UCSD-AML1 (cell line): ENCODE measurements around the gene DAZAP1.

Experiments used
- DNase-seq: peaks from one replicate; lab custom pipeline; 2025; ENCODE audit not compliant: unreplicated experiment; lab: John Stamatoyannopoulos, UW

Gene DAZAP1

DNA sequence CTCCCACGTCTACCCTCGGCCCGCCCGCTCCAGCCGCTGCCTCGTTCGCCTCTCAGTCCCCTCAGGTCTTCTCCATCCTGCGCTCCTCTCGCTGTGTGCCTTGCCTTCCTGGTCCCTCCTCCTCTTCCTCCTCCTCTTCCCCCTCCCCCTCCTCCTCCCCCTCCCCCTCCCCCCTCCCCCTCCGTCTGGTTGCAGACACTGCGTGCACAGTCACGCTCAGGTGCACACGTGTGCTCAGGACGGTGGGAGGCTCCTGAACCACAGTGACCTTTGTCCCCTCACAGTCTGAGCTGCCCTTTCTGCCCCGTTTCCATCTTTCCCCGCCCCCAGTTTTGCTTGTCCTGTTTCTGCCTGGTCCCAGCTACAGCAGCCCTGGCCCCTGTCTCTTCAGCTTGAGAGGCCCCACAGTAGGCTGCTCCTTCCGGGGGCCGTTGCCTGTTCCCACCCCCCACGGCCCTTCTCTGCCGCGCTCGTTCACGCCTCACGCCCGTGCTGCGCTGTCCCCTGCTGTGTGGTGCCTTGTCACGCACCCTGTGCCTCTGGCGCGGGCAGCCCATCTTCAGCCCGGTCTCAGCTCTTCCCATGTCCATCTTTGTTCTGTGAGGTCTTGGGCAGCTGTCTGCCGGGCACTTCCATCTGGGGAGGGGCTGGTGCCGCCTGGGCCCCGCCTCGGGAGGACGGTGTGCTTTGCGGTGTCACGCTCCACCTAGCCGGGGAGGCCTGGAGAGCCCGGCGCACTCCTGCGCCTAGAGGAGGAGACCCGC lies 17.0 kb downstream of the DAZAP1 start:
- DNase-seq: no peak

DNA sequence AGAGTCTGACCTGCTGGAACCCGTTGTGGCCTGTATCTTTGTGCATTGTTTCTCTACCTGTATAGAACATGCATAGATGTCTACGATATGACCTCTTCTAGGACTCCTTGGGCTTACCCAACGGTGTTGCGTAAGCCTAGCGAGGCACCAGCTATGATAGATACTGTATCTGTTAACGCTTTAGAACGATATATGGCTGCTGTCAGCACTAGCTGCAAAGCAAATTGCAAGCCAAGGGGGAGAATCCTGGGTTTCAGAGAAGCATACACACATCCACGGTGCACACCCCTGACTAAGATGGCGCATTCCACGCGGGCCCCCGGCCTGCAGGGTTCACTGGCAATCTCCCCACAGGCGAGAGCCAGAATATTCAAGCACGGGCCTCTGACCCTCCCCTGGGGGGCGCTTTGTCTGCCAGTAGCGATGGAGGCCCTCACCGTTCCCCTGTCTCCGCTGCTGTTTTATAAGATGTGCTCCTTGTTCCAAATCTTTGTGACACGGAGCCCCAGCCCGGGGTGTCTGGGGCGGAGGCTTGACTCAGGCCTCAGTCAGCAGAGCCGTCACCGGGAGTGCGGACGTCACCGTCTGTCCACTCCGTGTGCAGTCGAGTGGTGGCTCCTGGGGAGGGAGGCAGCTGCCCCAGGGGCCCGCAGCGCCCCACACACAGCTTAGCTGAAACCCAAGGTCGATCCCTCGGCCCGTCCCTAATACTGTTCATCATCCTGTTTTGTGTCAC lies 17.9 kb downstream of the DAZAP1 start:
- no peak for DNase-seq

DNA sequence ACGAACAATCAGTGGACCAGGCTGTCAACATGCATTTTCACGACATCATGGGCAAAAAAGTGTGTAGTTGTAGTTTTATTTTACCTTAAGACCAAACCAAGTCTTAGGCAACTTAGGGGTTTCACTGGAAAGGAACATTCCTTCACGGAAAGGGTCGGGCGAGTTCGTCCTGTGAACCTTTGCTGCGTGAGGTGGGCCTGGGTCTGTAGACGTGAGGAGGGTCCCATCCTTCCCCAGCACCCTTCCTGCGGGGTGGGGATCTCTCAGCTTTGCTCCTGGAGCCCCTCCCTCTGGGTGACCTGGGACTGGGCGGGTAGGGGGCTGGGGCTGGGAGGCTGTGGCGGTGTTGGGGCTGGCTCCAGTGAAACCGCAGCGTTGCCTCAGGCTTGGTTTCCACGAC lies 18.5 kb downstream of the DAZAP1 start:
- no peak for DNase-seq

DNA sequence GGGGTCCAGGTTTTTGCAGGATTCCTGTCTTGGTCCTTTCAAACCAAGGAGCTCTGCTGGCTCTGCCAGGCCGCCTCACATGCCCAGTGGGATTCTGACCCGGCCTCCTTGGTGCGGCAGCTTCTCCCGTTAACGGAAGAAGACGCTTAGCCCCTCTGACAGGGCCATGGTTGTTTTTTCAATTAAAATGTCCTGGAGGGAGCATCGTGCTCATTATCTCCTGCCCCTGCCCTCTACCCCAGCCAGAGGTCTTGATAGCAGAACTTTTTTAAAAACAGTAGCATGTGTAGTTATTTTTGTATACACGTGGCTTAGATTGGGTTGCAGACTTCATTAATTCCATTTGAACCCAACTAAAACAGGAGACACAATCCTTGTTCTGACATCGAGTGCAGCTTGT lies 19.4 kb downstream of the DAZAP1 start:
- no peak for DNase-seq

DNA sequence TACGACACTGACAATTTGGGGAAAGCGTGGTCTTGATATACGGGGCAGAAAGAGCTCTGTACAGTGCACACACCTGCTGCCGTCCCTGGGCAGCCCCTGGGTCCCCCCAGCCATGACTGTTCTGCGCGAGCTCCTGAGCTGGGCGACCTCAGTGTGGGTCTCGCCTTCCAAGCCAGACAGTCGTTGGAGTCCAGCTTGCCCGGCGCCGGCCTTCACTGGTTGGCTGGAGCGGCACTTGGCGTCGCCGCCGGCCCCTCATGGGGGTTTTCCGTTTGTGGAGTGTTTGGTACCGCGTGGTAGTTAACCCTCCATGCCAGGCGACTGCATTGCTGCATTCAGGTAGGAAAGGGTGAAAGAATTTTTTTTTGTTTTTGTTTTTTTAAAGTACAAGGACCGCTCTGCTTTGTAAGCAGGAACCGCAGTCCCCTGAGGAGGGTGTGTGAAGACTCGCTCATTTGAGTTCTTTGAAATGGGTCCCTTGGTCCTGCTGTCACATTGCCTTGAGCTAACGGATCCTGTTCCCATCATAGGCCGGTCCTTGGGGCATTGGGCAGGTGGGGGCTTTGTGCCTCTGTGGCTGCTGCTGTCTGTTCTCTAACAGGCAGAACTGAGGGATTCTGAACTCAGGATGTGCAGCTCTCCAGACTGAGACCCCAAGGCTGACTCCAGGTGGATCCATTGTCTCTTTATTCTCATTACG lies 20.0 kb downstream of the DAZAP1 start:
- no peak for DNase-seq

DNA sequence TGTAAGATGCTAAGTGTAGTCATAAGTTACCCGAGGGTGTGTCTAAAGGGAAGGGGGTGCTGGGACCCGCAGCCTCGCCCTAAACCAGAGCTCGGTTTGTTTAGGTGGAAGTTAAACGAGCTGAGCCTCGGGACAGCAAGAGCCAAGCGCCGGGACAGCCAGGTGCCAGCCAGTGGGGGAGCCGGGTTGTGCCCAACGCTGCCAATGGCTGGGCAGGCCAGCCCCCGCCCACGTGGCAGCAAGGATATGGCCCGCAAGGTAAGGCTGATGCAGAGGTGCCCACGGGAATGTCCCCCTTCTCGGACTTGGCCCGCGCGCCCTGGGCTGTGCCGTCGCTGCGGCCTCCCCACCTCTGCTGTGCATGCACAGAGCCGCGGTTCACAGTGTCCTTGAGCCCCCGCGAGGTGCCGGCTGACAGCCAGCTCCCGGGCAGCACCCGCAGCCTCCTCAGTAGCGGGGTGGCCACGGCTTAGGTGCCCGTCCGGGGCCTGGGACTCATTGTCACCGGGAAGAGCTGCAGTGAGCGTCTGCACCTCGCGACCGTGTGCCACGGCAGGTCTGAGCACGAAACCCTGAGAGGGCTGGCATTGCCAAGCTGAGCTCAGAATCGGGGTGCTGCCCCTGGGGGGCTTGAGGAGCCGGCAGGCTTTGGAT lies 21.5 kb downstream of the DAZAP1 start:
- no peak for DNase-seq

DNA sequence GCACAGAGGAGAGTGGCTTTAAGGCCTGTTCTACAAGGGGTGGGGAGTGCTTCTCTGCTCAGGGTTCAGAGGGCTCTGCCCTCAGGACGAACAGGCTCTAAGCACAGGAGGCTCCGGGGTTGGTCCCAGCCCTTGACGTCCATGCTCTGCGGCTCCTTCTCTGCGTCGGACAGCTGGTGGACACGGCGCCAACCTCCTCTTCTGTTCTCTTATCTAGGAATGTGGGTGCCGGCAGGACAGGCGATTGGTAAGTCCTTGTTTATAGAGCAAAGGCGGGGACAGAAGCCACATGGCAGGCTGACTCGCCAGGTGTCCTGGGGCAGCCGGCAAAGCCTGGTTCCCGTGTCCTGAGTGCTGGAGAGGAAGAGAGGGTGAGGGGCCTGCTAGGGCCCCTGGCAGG lies 22.4 kb downstream of the DAZAP1 start:
- DNase-seq: no peak

DNA sequence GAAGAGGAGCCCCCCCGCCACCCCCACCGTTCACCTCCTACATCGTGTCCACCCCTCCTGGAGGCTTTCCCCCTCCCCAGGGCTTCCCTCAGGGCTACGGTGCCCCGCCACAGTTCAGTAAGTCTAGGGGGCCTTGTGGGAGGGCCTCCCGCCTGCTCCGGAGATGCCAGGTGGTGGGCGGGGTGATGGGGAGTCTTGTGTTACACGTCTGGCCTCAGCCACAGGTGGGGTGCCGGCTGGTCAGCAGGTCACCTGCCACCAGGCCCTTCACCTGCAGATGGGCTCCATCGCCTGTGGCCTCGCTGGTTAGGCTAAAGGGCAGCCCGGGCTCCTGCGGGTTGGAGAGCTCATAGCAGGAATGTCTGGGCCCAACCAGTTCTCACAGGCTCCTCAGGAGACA lies 22.9 kb downstream of the DAZAP1 start:
- no peak for DNase-seq

DNA sequence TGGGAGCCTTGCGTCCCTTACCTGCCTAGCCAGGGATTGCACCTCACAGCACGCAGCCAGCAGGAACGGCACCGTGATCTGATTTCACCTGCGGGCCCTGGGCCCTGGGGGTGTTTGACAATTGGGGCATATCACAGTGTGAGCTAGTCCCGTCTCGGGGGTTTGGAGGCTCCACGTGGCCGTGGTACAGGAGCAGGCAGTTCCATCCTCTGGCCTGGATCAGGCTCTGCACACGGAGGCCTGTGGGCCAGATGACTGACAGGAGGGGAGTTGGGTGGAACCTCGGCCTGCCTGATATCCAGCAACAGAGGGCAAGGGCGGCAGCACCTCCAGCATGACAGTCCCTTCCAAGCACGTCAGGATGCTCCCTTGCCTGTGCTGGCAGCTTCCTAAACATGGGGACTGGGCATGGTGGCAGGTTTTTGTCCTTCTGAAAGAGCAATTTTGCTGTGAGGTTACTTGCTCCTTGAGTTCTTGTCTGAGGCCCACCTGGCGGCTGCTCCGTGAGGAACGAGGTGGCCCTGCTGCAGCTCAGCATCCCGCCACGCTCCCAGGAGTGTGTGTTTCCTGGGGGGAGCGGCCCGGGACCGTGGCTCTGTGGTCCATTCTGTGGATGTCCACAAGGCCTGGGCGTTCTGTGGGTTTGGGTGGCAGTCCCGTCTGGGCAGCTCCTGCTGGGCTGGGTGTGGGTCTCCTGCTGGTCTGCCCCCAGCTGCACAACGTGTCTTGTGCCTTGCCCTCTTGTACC lies 24.5 kb downstream of the DAZAP1 start:
- DNase-seq: no peak

DNA sequence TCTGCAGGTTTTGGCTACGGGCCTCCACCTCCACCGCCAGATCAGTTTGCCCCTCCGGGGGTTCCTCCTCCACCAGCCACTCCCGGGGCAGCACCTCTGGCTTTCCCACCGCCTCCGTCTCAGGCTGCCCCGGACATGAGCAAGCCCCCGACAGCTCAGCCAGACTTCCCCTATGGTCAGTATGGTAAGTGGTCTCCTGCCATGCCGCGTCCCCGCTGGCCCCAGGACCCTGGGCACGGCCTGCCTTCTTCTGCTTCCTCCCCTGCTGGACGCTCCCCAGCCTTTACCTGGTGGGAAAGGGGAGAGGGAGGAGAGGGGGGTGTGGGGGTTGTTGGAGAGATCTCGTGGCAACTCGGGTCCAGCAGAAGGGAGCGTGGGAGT lies 25.1 kb downstream of the DAZAP1 start:
- DNase-seq: no peak

DNA sequence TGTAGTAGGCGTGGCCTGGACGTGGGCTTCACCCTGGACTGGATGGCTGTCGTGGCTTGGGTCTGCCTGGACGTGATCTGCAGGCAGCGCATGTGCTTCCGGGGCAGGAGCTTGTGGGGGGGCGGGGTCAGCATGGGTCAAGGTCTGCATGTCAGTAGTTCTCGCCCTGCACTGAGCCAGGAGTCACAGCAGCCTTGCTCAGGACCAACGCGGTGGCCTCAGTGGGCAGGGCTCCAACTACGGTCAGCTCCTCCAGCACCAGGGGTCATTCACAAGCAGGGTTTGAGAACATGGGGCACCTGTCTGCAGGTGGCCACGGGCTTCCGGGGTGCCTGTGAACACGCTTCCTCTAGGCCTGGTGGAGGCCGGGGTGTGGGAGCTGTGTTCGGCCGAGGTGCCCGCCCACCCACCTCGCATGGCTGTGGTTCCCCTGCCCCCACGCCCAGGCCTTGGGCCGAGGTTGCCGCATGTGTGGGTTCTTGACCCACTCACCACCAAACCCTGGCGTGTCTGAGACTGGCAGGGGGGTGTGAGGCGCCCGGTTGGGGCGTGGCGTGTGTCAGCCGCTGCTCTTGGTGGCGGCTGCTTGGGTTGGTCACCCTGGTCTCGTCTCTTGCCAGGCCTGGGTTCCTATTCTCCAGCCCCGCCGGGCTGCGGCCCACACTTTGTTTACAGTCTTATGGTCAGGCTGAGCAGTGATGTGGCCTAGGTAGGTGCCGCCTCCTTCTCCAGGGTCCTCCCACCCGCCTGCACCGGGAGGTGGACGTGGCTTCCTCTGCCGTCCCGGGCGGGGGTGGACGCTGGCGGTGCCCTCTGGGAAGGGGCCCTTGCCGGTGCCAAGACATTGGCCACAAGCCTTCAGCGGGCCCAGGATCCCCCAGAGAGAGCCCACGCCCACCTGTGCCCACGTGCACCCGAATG lies 26.0 kb downstream of the DAZAP1 start:
- no peak for DNase-seq

DNA sequence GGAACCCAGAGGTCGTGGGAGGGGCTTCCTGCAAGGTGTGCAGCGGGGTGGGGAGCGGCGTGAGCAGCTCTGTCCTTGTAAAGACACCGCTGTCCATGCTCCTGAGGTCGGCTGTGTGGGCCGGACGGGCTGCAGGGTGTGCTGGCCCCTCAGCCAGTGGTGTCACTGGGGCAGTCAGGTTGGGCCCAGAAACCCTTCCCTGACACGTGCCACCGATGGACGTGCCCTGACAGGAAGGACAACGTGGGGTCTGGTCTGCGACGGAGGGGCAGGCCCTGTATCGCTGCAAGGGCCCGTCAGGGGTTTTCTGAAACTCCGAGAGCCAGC lies 26.6 kb downstream of the DAZAP1 start:
- DNase-seq: no peak

DNA sequence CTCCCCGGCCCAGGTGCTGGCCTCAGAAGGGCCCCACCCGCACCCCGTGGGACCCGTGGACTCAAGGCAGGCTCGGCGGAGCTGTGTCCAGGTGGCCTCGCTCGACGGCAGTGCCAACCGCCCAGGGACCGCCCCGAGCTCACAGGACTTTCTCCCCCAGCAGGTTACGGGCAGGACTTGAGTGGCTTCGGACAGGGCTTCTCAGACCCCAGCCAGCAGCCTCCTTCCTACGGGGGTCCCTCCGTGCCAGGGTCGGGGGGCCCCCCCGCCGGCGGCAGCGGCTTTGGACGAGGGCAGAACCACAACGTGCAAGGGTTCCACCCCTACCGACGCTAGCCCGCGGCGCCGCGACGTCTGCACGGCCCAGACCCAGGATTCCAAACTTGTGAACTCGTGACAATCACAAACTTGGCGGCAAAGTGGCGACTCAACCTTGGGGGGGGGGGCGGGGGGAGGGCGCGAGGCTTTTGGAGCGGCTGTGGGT lies 27.2 kb downstream of the DAZAP1 start:
- DNase-seq: no peak

DNA sequence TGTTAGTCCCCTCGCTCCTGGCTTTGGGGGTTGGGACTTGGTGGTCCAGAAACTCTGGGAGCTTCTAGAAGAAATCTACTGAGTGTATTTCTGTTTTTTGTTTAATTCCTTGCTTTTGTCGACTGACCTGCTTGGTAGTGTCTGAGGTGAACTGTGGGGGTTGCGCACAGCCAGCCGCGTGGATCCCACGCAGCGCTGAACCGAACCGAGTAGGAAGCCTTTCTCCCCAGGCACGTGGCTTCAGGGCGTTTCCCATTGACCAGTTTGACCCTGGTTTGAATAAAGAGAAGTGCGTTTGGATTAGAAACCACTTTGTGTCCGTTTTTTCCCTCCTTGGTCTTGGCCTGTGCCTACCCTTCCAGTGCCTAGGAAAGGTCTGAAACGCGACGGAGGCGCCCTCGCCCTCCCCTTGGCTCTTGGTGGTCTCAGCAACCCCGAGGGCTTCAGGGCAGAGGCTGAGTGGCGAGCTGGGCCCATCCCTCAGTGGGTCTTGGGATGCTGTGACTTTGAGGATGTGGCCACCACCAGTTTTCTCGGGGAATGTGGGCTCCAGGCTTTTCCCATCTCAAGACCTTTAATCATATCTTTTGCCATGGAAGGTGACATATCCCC lies 28.1 kb downstream of the DAZAP1 start:
- DNase-seq: no peak

DNA sequence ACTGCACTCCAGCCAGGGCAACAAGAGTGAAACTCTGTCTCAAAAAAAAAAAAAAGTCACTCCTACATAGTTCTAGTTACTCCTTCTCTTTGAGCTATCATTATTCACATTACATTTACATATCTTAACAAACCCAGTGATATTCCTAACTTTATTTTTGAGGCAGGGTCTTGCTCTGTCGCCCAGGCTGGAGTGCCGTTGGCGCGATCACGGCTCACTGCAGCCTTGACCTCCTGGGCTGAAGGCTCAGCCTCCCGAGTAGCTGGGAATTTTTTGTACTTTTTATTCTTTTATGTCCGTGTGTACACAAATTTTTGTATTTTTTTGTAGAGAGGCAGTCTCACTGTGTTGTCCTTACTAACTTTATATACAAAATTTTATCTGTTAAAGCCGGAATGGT lies 30.2 kb downstream of the DAZAP1 start:
- no peak for DNase-seq

DNA sequence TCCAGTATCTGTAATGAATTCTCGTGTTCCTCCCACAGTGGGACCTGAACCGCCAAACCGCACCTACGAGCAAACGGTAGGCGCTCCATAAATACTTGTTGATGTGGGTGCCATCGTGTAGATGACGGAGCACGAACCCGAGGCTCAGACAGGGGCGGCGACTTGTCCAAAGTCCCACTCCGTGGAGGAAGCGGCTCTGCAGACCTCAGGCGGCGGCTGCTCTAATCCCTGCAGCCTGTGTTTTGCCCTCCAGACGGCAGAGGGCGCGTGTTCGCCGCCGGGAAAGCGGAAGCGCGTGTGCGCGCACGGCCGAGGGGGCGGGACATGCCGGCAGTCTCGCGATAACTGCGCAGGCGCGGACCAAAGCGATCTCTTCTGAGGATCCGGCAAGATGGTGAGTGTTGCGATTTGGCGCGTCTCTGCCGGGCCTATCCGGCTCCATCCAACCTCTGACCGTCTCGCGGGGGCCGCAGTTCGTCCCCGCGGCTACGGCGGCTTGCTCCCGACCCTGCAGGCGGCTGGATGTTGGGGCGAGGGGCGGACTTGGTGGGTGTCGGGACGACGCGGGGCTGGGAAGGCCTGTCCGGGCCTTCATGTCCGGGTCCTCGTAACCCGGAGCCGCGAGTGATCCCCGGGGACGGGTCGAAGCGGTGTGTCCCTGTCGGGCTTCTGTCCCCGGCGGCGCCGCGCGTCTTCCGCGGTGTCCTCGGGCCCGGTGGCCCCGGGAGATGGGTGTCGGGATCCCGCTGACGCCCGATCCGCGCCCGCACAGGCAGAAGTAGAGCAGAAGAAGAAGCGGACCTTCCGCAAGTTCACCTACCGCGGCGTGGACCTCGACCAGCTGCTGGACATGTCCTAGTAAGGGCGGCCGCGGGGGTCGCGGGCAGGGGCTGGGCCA lies 30.9 kb downstream of the DAZAP1 start, which contains the start of gene RPS15:
RPS15 (plus strand) TSS at position 362 of the 898 bp plus-strand sequence; CDS start at position 392, 30 bp downstream.
- peak; percentile 96 for DNase-seq

DNA sequence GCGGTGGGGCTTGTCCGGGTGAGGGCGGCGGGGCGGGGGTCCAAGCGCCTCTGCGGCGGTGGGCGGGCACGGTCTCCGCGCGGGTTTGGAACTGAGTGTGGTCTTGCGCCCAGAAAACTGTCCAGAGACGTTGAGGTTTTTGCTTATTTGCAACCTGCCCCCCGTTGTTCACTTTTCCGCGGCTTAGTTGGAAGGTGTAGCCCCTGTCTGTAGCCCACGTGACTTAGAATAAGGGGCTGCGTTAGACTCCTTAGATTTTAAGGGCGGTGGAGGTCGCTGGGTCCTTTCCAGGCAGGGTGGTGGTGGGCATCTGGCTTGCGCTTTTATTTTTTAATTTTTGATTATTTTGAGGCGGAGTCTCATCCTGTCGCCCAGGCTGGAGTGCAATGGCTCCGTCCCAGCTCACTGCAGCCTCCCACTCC lies 31.6 kb downstream of the DAZAP1 start:
- DNase-seq: no peak
